Nephron (organoid): Measurements from ENCODE around the gene TEDC1.

Experiments
- H3K27ac Mint-ChIP-seq, 3 experiments: 2 replicates each; pipeline ENCODE4 v1.8.0; 2020; ENCODE audit warnings: mixed read lengths in 3 of 3, mild to moderate bottlenecking in 2 of 3, moderate library complexity in 1 of 3
- H3K27me3 Mint-ChIP-seq: 2 replicates; pipeline ENCODE4 v1.8.0; 2021; ENCODE audit warnings: low read depth, mild to moderate bottlenecking, moderate library complexity, mixed read lengths
- H3K36me3 Mint-ChIP-seq: 2 replicates; pipeline ENCODE4 v1.8.0; 2020; ENCODE audit warnings: low read depth, mixed read lengths
- H3K4me1 Mint-ChIP-seq: 2 replicates; pipeline ENCODE4 v1.8.0; 2020; ENCODE audit warnings: mixed read lengths
- H3K4me3 Mint-ChIP-seq, 3 experiments: 2 replicates each; pipeline ENCODE4 v1.8.0; 2020; ENCODE audit warnings: mild to moderate bottlenecking in 3 of 3, mixed read lengths in 3 of 3, moderate library complexity in 2 of 3
- H3K9me3 Mint-ChIP-seq: 2 replicates; pipeline ENCODE4 v1.8.0; 2020; ENCODE audit warnings: mixed read lengths
- TF ChIP-seq, protein P1 (sequence below), 3 experiments: fragments of 200-600 bp; sonication (generic); IDR thresholded peaks; one replicate each; pipeline ENCODE4 v1.5.0; 2021; ENCODE audit warnings: antibody characterized with exemption in 3 of 3; ENCODE audit not compliant: unreplicated experiment in 3 of 3

Gene TEDC1

DNA sequence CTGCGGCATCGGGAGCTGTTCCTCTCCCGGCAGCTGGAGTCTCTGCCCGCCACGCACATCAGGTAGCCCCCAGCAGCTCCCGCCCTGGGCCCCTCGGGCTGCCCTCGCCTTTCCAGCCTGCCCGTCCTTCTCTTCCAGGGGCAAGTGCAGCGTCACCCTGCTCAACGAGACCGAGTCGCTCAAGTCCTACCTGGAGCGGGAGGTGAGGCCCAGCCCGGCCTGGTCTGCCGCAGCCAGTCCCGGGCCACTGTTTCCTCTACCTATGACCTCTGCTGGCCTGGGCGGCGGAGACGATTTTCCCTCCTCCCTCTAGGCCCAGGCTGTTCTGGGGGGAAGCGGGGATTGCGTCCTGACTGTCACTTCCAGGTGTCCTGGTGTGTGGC is 40.9 kb upstream of the TEDC1 start:
- no peak overlapping the region for H3K27ac Mint-ChIP-seq
- H3K36me3 Mint-ChIP-seq: peaks cover 23% of the 10 kb centered on the region
- H3K4me3 Mint-ChIP-seq: no peak overlapping the region
- H3K27me3 Mint-ChIP-seq: no peaks in the 10 kb centered on the region
- TF ChIP-seq, protein P1, sequence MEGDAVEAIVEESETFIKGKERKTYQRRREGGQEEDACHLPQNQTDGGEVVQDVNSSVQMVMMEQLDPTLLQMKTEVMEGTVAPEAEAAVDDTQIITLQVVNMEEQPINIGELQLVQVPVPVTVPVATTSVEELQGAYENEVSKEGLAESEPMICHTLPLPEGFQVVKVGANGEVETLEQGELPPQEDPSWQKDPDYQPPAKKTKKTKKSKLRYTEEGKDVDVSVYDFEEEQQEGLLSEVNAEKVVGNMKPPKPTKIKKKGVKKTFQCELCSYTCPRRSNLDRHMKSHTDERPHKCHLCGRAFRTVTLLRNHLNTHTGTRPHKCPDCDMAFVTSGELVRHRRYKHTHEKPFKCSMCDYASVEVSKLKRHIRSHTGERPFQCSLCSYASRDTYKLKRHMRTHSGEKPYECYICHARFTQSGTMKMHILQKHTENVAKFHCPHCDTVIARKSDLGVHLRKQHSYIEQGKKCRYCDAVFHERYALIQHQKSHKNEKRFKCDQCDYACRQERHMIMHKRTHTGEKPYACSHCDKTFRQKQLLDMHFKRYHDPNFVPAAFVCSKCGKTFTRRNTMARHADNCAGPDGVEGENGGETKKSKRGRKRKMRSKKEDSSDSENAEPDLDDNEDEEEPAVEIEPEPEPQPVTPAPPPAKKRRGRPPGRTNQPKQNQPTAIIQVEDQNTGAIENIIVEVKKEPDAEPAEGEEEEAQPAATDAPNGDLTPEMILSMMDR (IDR thresholded peaks at IDR 0.05; ENCODE audit: unreplicated experiment in 3 of 3): no peak
- no peaks in the 10 kb centered on the region for H3K9me3 Mint-ChIP-seq
- no peaks in the 10 kb centered on the region for H3K4me1 Mint-ChIP-seq

DNA sequence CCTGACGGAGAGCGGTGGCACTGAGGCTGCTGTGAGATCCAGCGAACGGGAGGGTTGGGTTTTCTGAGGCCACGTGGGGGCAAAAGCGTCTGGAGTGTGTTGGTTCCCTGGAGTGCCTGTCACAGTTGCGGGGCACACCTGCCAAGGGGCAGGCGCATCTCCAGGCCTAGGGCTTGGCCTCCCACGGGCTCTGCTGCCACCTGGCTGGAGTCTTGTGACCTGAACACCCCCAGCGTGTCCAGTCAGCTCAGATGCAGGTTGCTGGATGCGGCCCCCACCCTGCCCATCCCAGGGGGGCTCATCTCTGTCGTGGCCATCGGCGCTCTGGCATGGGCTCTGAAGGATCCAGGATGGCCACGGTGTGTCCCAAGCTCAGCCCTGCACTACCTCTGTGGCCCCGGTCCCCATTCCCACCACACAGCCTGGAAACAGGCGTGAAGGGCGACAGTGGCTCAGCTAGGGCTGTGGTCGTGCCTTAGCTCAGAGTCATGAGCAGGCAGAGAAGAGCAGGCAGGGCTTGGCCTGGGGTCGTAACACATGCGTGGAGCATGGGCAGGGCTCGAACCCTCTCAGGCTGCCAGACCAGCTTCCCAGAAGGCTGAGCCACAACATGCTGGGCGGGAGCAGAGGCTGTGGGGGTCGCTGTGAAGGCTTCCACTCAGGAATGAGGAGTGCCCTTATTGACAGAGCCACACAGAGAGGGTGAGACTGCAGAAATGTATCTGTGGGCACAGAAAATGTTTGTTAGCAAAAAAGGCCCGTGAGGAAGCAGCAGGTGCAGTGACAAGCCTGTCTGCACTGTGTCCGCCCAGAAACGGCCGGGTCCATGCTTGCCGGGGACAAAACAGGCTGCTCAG is 40.0 kb upstream of the TEDC1 start:
- no peaks in the 10 kb centered on the region for H3K27me3 Mint-ChIP-seq
- H3K36me3 Mint-ChIP-seq: peaks cover 28% of the 10 kb centered on the region
- H3K27ac Mint-ChIP-seq: no peak overlapping the region
- TF ChIP-seq, protein P1 (IDR thresholded peaks at IDR 0.05; ENCODE audit: unreplicated experiment in 3 of 3): no peak
- no peak overlapping the region for H3K4me3 Mint-ChIP-seq
- no peaks in the 10 kb centered on the region for H3K4me1 Mint-ChIP-seq
- no peaks in the 10 kb centered on the region for H3K9me3 Mint-ChIP-seq

DNA sequence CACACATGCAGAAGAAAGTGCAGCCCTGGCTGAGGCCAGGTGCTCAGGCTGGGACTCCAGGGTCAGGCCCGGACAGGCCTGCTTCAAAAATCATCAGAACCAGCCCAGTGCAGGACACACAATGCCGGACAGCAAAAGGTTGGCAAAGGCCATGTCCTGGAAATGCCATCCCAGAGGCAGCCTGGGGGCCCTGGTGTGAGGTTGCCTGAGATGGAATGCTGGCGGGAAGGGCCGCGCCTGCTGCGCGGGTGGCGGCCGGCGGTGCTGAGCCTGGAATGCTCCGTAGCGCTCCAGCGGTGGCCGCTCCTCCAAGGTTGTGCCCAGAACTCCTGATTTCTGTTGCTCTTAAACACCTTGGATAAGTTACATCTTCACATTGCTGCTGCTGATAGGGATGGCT is 38.1 kb upstream of the TEDC1 start:
- Mint-ChIP-seq H3K36me3 (peaks cover 28% of the 10 kb centered on the region), H3K4me1 (no peaks in the 10 kb centered on the region), H3K9me3 (no peaks in the 10 kb centered on the region), H3K27me3 (no peaks in the 10 kb centered on the region), H3K4me3 (no peak overlapping the region), H3K27ac (no peak overlapping the region)
- TF ChIP-seq, protein P1 (IDR thresholded peaks at IDR 0.05; ENCODE audit: unreplicated experiment in 3 of 3): no peak

DNA sequence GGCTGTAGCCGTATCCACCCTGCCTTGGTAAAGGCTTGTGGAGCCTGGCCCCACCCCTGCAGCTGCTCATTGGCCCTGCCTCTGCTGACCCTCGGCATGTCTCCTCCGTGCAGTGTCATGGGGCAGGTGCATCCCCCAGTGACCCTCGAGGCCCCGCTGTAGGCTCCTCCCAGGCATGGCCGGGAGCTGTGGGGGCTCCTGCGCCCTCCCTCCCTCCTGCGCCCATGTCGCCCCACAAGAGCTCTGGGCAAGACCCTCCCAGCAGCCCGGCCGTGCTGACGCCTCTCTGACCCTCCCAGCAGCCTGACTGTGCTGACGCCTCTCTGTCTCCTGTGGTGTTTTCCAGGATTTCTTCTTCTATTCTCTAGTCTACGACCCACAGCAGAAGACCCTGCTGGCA is 37.2 kb upstream of the TEDC1 start:
- H3K36me3 Mint-ChIP-seq: peaks cover 28% of the 10 kb centered on the region
- no peak overlapping the region for H3K4me3 Mint-ChIP-seq
- no peaks in the 10 kb centered on the region for H3K9me3 Mint-ChIP-seq
- H3K27ac Mint-ChIP-seq: no peak overlapping the region
- H3K27me3 Mint-ChIP-seq: no peaks in the 10 kb centered on the region
- TF ChIP-seq, protein P1 (IDR thresholded peaks at IDR 0.05; ENCODE audit: unreplicated experiment in 3 of 3): no peak
- H3K4me1 Mint-ChIP-seq: no peaks in the 10 kb centered on the region

DNA sequence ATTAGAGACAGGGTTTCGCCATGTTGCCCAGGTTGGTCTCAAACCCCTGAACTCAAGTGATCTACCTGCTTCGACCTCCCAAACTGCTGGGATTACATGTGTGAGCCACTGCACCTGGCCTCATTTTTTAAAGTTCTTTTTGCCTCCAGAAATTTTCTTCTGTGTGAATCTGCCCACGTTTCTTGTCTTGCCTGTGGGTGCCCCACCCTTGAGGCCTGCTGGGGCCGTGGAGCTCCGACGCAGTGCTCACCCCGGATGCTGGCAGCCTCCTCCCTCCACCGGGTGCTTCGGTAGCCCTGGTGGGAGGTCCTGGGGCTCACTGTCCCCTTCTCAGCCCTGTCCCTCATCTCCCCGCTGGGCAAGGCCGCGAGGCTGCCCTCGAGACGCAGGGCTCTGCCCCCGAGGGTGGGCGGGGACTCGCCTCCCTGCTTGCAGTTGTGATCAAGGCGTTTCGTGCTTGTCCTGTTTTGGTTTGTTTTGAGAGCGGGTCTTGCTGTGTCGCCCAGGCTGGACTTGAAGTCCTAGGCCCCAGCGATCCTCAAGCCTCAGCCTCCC is 35.9 kb upstream of the TEDC1 start:
- H3K4me1 Mint-ChIP-seq: no peaks in the 10 kb centered on the region

More for the DNA sequence above, 35.9 kb upstream of the TEDC1 start:
- Mint-ChIP-seq H3K36me3 (peaks cover 28% of the 10 kb centered on the region), H3K4me3 (no peak overlapping the region), H3K9me3 (no peaks in the 10 kb centered on the region), H3K27ac (no peak overlapping the region), H3K27me3 (no peaks in the 10 kb centered on the region)
- TF ChIP-seq, protein P1 (IDR thresholded peaks at IDR 0.05; ENCODE audit: unreplicated experiment in 3 of 3): no peak
